Measurements from ENCODE around the gene CACNA1F.

The CACNA1F gene

GRCh38 chrX:49233176-49233575 lies at the start of gene CACNA1F:
Gene CACNA1F, minus strand, starts transcription at chrX:49233340. Its CDS starts 31 bp downstream, at chrX:49233309.
- H3K4me3 Mint-ChIP-seq, result no peak within 1 kb of the TSS
- peaks cover 9% of the 10 kb centered on the region for H3K36me3 Mint-ChIP-seq (ENCODE audit: low read depth)
- H3K27ac Mint-ChIP-seq, result peak within 1 kb of the TSS; percentile 30
- intact Hi-C loops (cut with micrococcal nuclease), result no loop called here
- no peaks in the 10 kb centered on the region for H3K27me3 Mint-ChIP-seq
- H3K9me3 Mint-ChIP-seq, result no peaks in the 10 kb centered on the region
- peaks cover 34% of the 10 kb centered on the region for H3K4me1 Mint-ChIP-seq (ENCODE audit: low read depth)

GRCh38 chrX:49282647-49283011 lies 49.5 kb upstream of the CACNA1F start:
- Mint-ChIP-seq H3K36me3 (ENCODE audit: low read depth) (peaks cover 25% of the 10 kb centered on the region), H3K27me3 (no peaks in the 10 kb centered on the region), H3K4me3 (no peak overlapping the region), H3K4me1 (ENCODE audit: low read depth) (peaks cover 3% of the 10 kb centered on the region), H3K9me3 (no peaks in the 10 kb centered on the region), H3K27ac (no peak overlapping the region)
- intact Hi-C loops (cut with micrococcal nuclease), result no loop called here

- H3K36me3 Mint-ChIP-seq (ENCODE audit: low read depth), result peaks cover 41% of the 10 kb centered on the region
- no peak overlapping the region for H3K4me3 Mint-ChIP-seq
- intact Hi-C loops (cut with micrococcal nuclease), result no loop called here
- no peaks in the 10 kb centered on the region for H3K9me3 Mint-ChIP-seq
- peaks cover 29% of the 10 kb centered on the region for H3K4me1 Mint-ChIP-seq (ENCODE audit: low read depth)
- H3K27ac Mint-ChIP-seq, result no peak overlapping the region
- H3K27me3 Mint-ChIP-seq, result no peaks in the 10 kb centered on the region
These were observed 44.9 kb upstream of the CACNA1F start for GRCh38 chrX:49278081-49278480.

- Mint-ChIP-seq H3K9me3 (no peaks in the 10 kb centered on the region), H3K4me3 (no peak overlapping the region), H3K27ac (no peak overlapping the region), H3K4me1 (ENCODE audit: low read depth) (peaks cover 35% of the 10 kb centered on the region), H3K27me3 (no peaks in the 10 kb centered on the region), H3K36me3 (ENCODE audit: low read depth) (peaks cover 38% of the 10 kb centered on the region)
- intact Hi-C loops (cut with micrococcal nuclease), result no loop called here
These were observed 44.3 kb upstream of the CACNA1F start for GRCh38 chrX:49277535-49277830.

GRCh38 chrX:49276671-49277534 lies 43.8 kb upstream of the CACNA1F start:
- Mint-ChIP-seq H3K36me3 (ENCODE audit: low read depth) (peaks cover 32% of the 10 kb centered on the region), H3K27me3 (no peaks in the 10 kb centered on the region), H3K4me3 (no peak overlapping the region), H3K9me3 (no peaks in the 10 kb centered on the region), H3K27ac (no peak overlapping the region), H3K4me1 (ENCODE audit: low read depth) (peaks cover 40% of the 10 kb centered on the region)
- intact Hi-C loops (cut with micrococcal nuclease), result no loop called here

GRCh38 chrX:49276207-49276606 lies 43.1 kb upstream of the CACNA1F start:
- no peaks in the 10 kb centered on the region for H3K27me3 Mint-ChIP-seq
- peaks cover 46% of the 10 kb centered on the region for H3K4me1 Mint-ChIP-seq (ENCODE audit: low read depth)

GRCh38 chrX:49273181-49273727 lies 40.1 kb upstream of the CACNA1F start:
- Mint-ChIP-seq H3K27ac (no peak overlapping the region), H3K9me3 (no peaks in the 10 kb centered on the region), H3K4me3 (no peak overlapping the region), H3K4me1 (ENCODE audit: low read depth) (peaks cover 61% of the 10 kb centered on the region), H3K27me3 (no peaks in the 10 kb centered on the region), H3K36me3 (ENCODE audit: low read depth) (peaks cover 44% of the 10 kb centered on the region)
- intact Hi-C loops (cut with micrococcal nuclease), result no loop called here

More at GRCh38 chrX:49276207-49276606, 43.1 kb upstream of the CACNA1F start:
- H3K4me3 Mint-ChIP-seq, result no peak overlapping the region
- no peaks in the 10 kb centered on the region for H3K9me3 Mint-ChIP-seq
- no peak overlapping the region for H3K27ac Mint-ChIP-seq
- intact Hi-C loops (cut with micrococcal nuclease), result no loop called here
- H3K36me3 Mint-ChIP-seq (ENCODE audit: low read depth), result peaks cover 32% of the 10 kb centered on the region

GRCh38 chrX:49272421-49272820 lies 39.3 kb upstream of the CACNA1F start:
- intact Hi-C loops (cut with micrococcal nuclease), result no loop called here
- H3K9me3 Mint-ChIP-seq, result no peaks in the 10 kb centered on the region
- H3K27ac Mint-ChIP-seq, result no peak overlapping the region
- H3K36me3 Mint-ChIP-seq (ENCODE audit: low read depth), result peaks cover 44% of the 10 kb centered on the region
- no peak overlapping the region for H3K4me3 Mint-ChIP-seq
- no peaks in the 10 kb centered on the region for H3K27me3 Mint-ChIP-seq
- H3K4me1 Mint-ChIP-seq (ENCODE audit: low read depth), result peaks cover 60% of the 10 kb centered on the region

GRCh38 chrX:49271341-49271740 lies 38.2 kb upstream of the CACNA1F start:
- Mint-ChIP-seq H3K4me3 (peak overlapping the region; percentile 67), H3K36me3 (ENCODE audit: low read depth) (peaks cover 39% of the 10 kb centered on the region), H3K9me3 (no peaks in the 10 kb centered on the region), H3K4me1 (ENCODE audit: low read depth) (peaks cover 54% of the 10 kb centered on the region), H3K27ac (peak overlapping the region; percentile 60), H3K27me3 (no peaks in the 10 kb centered on the region)
- intact Hi-C loops (cut with micrococcal nuclease), result no loop called here

- no peaks in the 10 kb centered on the region for H3K9me3 Mint-ChIP-seq
- peak overlapping the region; percentile 67 for H3K4me3 Mint-ChIP-seq
- peak overlapping the region; percentile 99 for H3K27ac Mint-ChIP-seq
- no peaks in the 10 kb centered on the region for H3K27me3 Mint-ChIP-seq
- peaks cover 50% of the 10 kb centered on the region for H3K4me1 Mint-ChIP-seq (ENCODE audit: low read depth)
- peaks cover 35% of the 10 kb centered on the region for H3K36me3 Mint-ChIP-seq (ENCODE audit: low read depth)
- intact Hi-C loops (cut with micrococcal nuclease), result no loop called here
These were observed 37.2 kb upstream of the CACNA1F start for GRCh38 chrX:49270249-49270921.

GRCh38 chrX:49269767-49270248 lies 36.7 kb upstream of the CACNA1F start, which contains the start of gene PPP1R3F:
Gene PPP1R3F, plus strand, starts transcription at chrX:49269793. Its CDS starts 77 bp downstream, at chrX:49269870.
- Mint-ChIP-seq H3K27ac (peak within 1 kb of the TSS; percentile 99), H3K9me3 (no peaks in the 10 kb centered on the region), H3K4me3 (peak within 1 kb of the TSS; percentile 83), H3K27me3 (no peaks in the 10 kb centered on the region), H3K4me1 (ENCODE audit: low read depth) (peaks cover 45% of the 10 kb centered on the region), H3K36me3 (ENCODE audit: low read depth) (peaks cover 29% of the 10 kb centered on the region)
- intact Hi-C loops (cut with micrococcal nuclease), result loop anchor here (2.0 kb wide), 3 partner anchors 39 to 79 kb away; partner anchors contain the start of gene SYP

GRCh38 chrX:49269010-49269766 lies 36.0 kb upstream of the CACNA1F start:
- no peaks in the 10 kb centered on the region for H3K9me3 Mint-ChIP-seq
- H3K4me3 Mint-ChIP-seq, result peak overlapping the region; percentile 83
- intact Hi-C loops (cut with micrococcal nuclease), result loop anchor here (2.0 kb wide), 3 partner anchors 38 to 78 kb away; partner anchors contain the start of gene SYP
- H3K4me1 Mint-ChIP-seq (ENCODE audit: low read depth), result peaks cover 40% of the 10 kb centered on the region
- H3K27me3 Mint-ChIP-seq, result no peaks in the 10 kb centered on the region
- H3K36me3 Mint-ChIP-seq (ENCODE audit: low read depth), result peaks cover 23% of the 10 kb centered on the region
- H3K27ac Mint-ChIP-seq, result peak overlapping the region; percentile 99

- Mint-ChIP-seq H3K27ac (peak overlapping the region; percentile 99), H3K9me3 (no peaks in the 10 kb centered on the region), H3K4me3 (peak overlapping the region; percentile 83), H3K36me3 (ENCODE audit: low read depth) (peaks cover 21% of the 10 kb centered on the region), H3K4me1 (ENCODE audit: low read depth) (peaks cover 40% of the 10 kb centered on the region), H3K27me3 (no peaks in the 10 kb centered on the region)
- intact Hi-C loops (cut with micrococcal nuclease), result loop anchor here (2.0 kb wide), 3 partner anchors 38 to 78 kb away; partner anchors contain the start of gene SYP
These were observed 35.5 kb upstream of the CACNA1F start for GRCh38 chrX:49268702-49269009.

Data from dendritic cell treated with granulocyte-macrophage colony-stimulating factor and Interleukin-4, amounts not matched to agents 40 ng/mL and 50 ng/mL, for 4 days (primary cell).